PFSK-1 (cell line): ENCODE measurements around the gene CD200.

Source experiments
- POLR2AphosphoS5 ChIP-seq: IDR thresholded peaks from 2 replicates; pipeline ENCODE4 v1.6.1; 2012; ENCODE audit warnings: low read depth, mild to moderate bottlenecking, control low read depth, low read length, moderate library complexity
- SIN3A ChIP-seq: IDR thresholded peaks from 2 replicates; pipeline ENCODE4 v1.6.1; 2012; ENCODE audit warnings: mild to moderate bottlenecking, low read length, moderate library complexity, borderline replicate concordance; ENCODE audit not compliant: insufficient read depth
- TAF1 ChIP-seq: IDR thresholded peaks from 2 replicates; pipeline ENCODE4 v1.6.1; 2012; ENCODE audit warnings: low read length, control low read depth, borderline replicate concordance; ENCODE audit not compliant: insufficient read depth

DNA sequence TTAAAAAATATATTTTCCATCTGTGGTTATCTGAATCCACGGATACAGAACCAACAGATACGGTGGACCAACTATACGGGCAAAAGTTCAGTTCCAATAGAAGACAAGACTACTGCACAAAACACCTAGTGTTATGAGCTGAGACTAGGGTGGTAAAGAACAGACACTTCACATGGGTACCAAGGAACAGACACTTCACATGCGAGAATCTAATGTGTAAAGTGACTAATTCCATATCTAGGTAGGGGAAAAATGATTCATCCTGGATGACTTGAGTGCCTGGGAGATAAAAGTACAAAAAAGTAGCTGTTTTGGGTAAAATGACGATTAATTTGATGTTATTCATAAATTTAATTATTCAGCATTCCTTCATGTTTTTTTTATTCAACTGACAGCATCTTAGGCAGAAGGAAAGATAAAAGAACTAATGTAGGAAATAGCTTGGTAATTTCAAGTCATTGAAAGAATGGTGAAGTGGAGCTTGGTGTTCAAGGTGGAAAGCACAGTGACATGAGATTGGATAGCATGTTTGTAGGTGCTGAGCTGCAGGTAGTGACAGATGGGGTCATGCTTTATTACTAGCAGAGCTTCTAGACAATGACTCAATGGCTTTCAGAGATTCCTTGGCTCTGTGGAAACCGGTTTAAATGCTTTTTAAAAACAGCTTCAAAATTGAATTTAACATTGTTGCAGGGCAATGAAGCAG is 5.2 kb downstream of the CD200 start:
- no peak for TF ChIP-seq TAF1
- TF ChIP-seq SIN3A: no peak
- TF ChIP-seq POLR2AphosphoS5: no peak
